ENCODE data around the gene WIPF1.

The WIPF1 gene

GRCh38 chr2:174615871-174616436 is 18.4 kb upstream of the WIPF1 start:
- H3K27ac ChIP-seq: no peak overlapping the region; the same call in 1 of the 2 replicates
- TF ChIP-seq CTCF (conservative IDR thresholded peaks at IDR 0.05; ENCODE audit: low read depth): no peak
- POLR2A ChIA-PET (ENCODE audit: low non-redundant PET): no interaction called here
- peak; percentile 23 for DNase-seq (ENCODE audit: low spot score)
- CTCF ChIA-PET: interaction anchor here (1.0 kb wide), 1 partner anchor 61 kb away, joined by 3 read pairs; no protein-coding TSS in a partner anchor

GRCh38 chr2:174614261-174614660 is 16.7 kb upstream of the WIPF1 start:
- no peak overlapping the region for H3K27ac ChIP-seq
- DNase-seq (ENCODE audit: low spot score): peak; percentile 55
- CTCF ChIA-PET: no interaction called here
- TF ChIP-seq CTCF (conservative IDR thresholded peaks at IDR 0.05; ENCODE audit: low read depth): no peak
- POLR2A ChIA-PET (ENCODE audit: low non-redundant PET): no interaction called here

GRCh38 chr2:174613531-174613930 is 15.9 kb upstream of the WIPF1 start:
- no peak for DNase-seq (ENCODE audit: low spot score)
- TF ChIP-seq CTCF (conservative IDR thresholded peaks at IDR 0.05; ENCODE audit: low read depth): no peak
- POLR2A ChIA-PET (ENCODE audit: low non-redundant PET): no interaction called here
- no peak overlapping the region for H3K27ac ChIP-seq
- CTCF ChIA-PET: no interaction called here

GRCh38 chr2:174612970-174613369 is 15.4 kb upstream of the WIPF1 start:
- H3K27ac ChIP-seq: no peak overlapping the region
- ChIA-PET CTCF (no interaction called here), POLR2A (ENCODE audit: low non-redundant PET) (no interaction called here)
- no peak for DNase-seq (ENCODE audit: low spot score)
- TF ChIP-seq CTCF (conservative IDR thresholded peaks at IDR 0.05; ENCODE audit: low read depth): no peak

- POLR2A ChIA-PET (ENCODE audit: low non-redundant PET): no interaction called here
- H3K27ac ChIP-seq: no peak overlapping the region
- CTCF ChIA-PET: no interaction called here
- TF ChIP-seq CTCF (conservative IDR thresholded peaks at IDR 0.05; ENCODE audit: low read depth): no peak
- DNase-seq (ENCODE audit: low spot score): no peak
Observed at GRCh38 chr2:174611854-174612253, 14.2 kb upstream of the WIPF1 start.

- no peak for TF ChIP-seq CTCF (conservative IDR thresholded peaks at IDR 0.05; ENCODE audit: low read depth)
- ChIA-PET POLR2A (ENCODE audit: low non-redundant PET) (no interaction called here), CTCF (no interaction called here)
- no peak for DNase-seq (ENCODE audit: low spot score)
- no peak overlapping the region for H3K27ac ChIP-seq
Observed at GRCh38 chr2:174611006-174611405, 13.4 kb upstream of the WIPF1 start.
